MG63 (cell line): Measurements from ENCODE around the gene SLC39A11. TPM values are rescaled to one million over a fixed set of nuclear protein-coding genes. Genes with fewer than 3 reads are reported as not detected.
A peak's percentile ranks its signal among the peaks of the same experiment; 100 is the strongest.

Experiments used
- DNase-seq: peaks from one replicate; pipeline ENCODE4 v3.0.0-alpha.2; 2020
- H3K27me3 ChIP-seq: fragments of 250-450 bp; sonication (Bioruptor Pico); 2 replicates; pipeline ENCODE4 v1.5.1; 2020; ENCODE audit warnings: mild to moderate bottlenecking, moderate library complexity
- H3K36me3 ChIP-seq: fragments of 250-450 bp; sonication (Bioruptor Pico); 2 replicates; pipeline ENCODE4 v1.5.1; 2020; ENCODE audit warnings: mild to moderate bottlenecking, moderate library complexity
- H3K4me3 ChIP-seq: fragments of 250-450 bp; sonication (Bioruptor Pico); 2 replicates; pipeline ENCODE4 v1.5.1; 2020; ENCODE audit warnings: mild to moderate bottlenecking, moderate library complexity
- H3K9me3 ChIP-seq: fragments of 250-450 bp; sonication (Bioruptor Pico); 2 replicates; pipeline ENCODE4 v1.5.1; 2020; ENCODE audit warnings: mild to moderate bottlenecking, moderate library complexity
- total RNA-seq: library from RNA; depleted of rRNA; stranded (reverse); fragments of >200 nt; shearing (Covaris generic); gene quantifications from 2 replicates; pipeline ENCODE4 v1.2.3, GENCODE V29; 2014; ENCODE audit warnings: low replicate concordance

Gene SLC39A11
- total RNA-seq, 1 experiment from 2014 or later = 13.7 TPM

- Histone ChIP-seq H3K36me3 (no peaks in the 10 kb centered on the region; the same call in 1 of the 2 replicates), H3K27me3 (no peaks in the 10 kb centered on the region), H3K9me3 (peaks cover 7% of the 10 kb centered on the region; the same call in 1 of the 2 replicates), H3K4me3 (no peak overlapping the region)
- no peak for DNase-seq
Observed at GRCh38 chr17:73042225-73042624, 50.3 kb downstream of the SLC39A11 start.

GRCh38 chr17:73039282-73039681, 53.2 kb downstream of the SLC39A11 start:
- Histone ChIP-seq H3K9me3 (peaks cover 7% of the 10 kb centered on the region; the same call in 1 of the 2 replicates), H3K27me3 (no peaks in the 10 kb centered on the region), H3K4me3 (no peak overlapping the region), H3K36me3 (no peaks in the 10 kb centered on the region; the same call in 1 of the 2 replicates)
- DNase-seq = no peak

GRCh38 chr17:73031472-73031871, 61.0 kb downstream of the SLC39A11 start:
- H3K9me3 ChIP-seq = no peaks in the 10 kb centered on the region
- no peak overlapping the region for H3K4me3 ChIP-seq
- DNase-seq = no peak
- H3K36me3 ChIP-seq = no peaks in the 10 kb centered on the region; the same call in 1 of the 2 replicates
- H3K27me3 ChIP-seq = no peaks in the 10 kb centered on the region

GRCh38 chr17:73030995-73031394, 61.5 kb downstream of the SLC39A11 start:
- DNase-seq = no peak
- H3K9me3 ChIP-seq = no peaks in the 10 kb centered on the region
- H3K4me3 ChIP-seq = no peak overlapping the region
- no peaks in the 10 kb centered on the region for H3K27me3 ChIP-seq
- H3K36me3 ChIP-seq = no peaks in the 10 kb centered on the region; the same call in 1 of the 2 replicates

GRCh38 chr17:73030501-73030921, 62.0 kb downstream of the SLC39A11 start:
- Histone ChIP-seq H3K27me3 (no peaks in the 10 kb centered on the region), H3K4me3 (no peak overlapping the region), H3K36me3 (no peaks in the 10 kb centered on the region; the same call in 1 of the 2 replicates), H3K9me3 (no peaks in the 10 kb centered on the region)
- DNase-seq = peak; percentile 84

- no peak for DNase-seq
- Histone ChIP-seq H3K36me3 (no peaks in the 10 kb centered on the region; the same call in 1 of the 2 replicates), H3K27me3 (no peaks in the 10 kb centered on the region), H3K9me3 (no peaks in the 10 kb centered on the region), H3K4me3 (no peak overlapping the region)
Observed at GRCh38 chr17:73029991-73030390, 62.5 kb downstream of the SLC39A11 start.

GRCh38 chr17:73029021-73029420, 63.5 kb downstream of the SLC39A11 start:
- H3K4me3 ChIP-seq = no peak overlapping the region
- no peaks in the 10 kb centered on the region for H3K27me3 ChIP-seq
- H3K9me3 ChIP-seq = peaks cover 4% of the 10 kb centered on the region; the same call in 1 of the 2 replicates
- no peak for DNase-seq
- H3K36me3 ChIP-seq = no peaks in the 10 kb centered on the region; the same call in 1 of the 2 replicates

GRCh38 chr17:73028299-73028755, 64.2 kb downstream of the SLC39A11 start:
- H3K9me3 ChIP-seq = peaks cover 6% of the 10 kb centered on the region; the same call in 1 of the 2 replicates
- peaks cover 3% of the 10 kb centered on the region for H3K36me3 ChIP-seq
- no peak overlapping the region for H3K4me3 ChIP-seq
- H3K27me3 ChIP-seq = no peaks in the 10 kb centered on the region
- peak; percentile 36 for DNase-seq

GRCh38 chr17:73027130-73027741, 65.3 kb downstream of the SLC39A11 start:
- no peaks in the 10 kb centered on the region for H3K27me3 ChIP-seq
- no peak for DNase-seq

GRCh38 chr17:73025041-73025560, 67.4 kb downstream of the SLC39A11 start:
- DNase-seq = no peak
- H3K4me3 ChIP-seq = no peak overlapping the region
- no peaks in the 10 kb centered on the region for H3K27me3 ChIP-seq
- H3K9me3 ChIP-seq = peaks cover 7% of the 10 kb centered on the region
- peaks cover 3% of the 10 kb centered on the region; the same call in 1 of the 2 replicates for H3K36me3 ChIP-seq

More at GRCh38 chr17:73027130-73027741, 65.3 kb downstream of the SLC39A11 start:
- Histone ChIP-seq H3K9me3 (peaks cover 6% of the 10 kb centered on the region; the same call in 1 of the 2 replicates), H3K4me3 (no peak overlapping the region), H3K36me3 (peaks cover 3% of the 10 kb centered on the region)

- H3K36me3 ChIP-seq = peaks cover 3% of the 10 kb centered on the region; the same call in 1 of the 2 replicates
- peaks cover 15% of the 10 kb centered on the region for H3K9me3 ChIP-seq
- H3K27me3 ChIP-seq = no peaks in the 10 kb centered on the region
- no peak overlapping the region for H3K4me3 ChIP-seq
- DNase-seq = no peak
Observed at GRCh38 chr17:73023759-73024158, 68.7 kb downstream of the SLC39A11 start.

GRCh38 chr17:73022694-73023093, 69.8 kb downstream of the SLC39A11 start:
- Histone ChIP-seq H3K4me3 (no peak overlapping the region), H3K9me3 (peaks cover 24% of the 10 kb centered on the region), H3K27me3 (no peaks in the 10 kb centered on the region), H3K36me3 (peaks cover 3% of the 10 kb centered on the region)
- no peak for DNase-seq

GRCh38 chr17:73021771-73022170, 70.7 kb downstream of the SLC39A11 start:
- peaks cover 3% of the 10 kb centered on the region for H3K36me3 ChIP-seq
- peaks cover 25% of the 10 kb centered on the region for H3K9me3 ChIP-seq
- H3K27me3 ChIP-seq = no peaks in the 10 kb centered on the region
- no peak for DNase-seq
- H3K4me3 ChIP-seq = no peak overlapping the region

GRCh38 chr17:73020110-73020509, 72.4 kb downstream of the SLC39A11 start:
- Histone ChIP-seq H3K36me3 (peaks cover 3% of the 10 kb centered on the region), H3K4me3 (no peak overlapping the region), H3K9me3 (peaks cover 25% of the 10 kb centered on the region), H3K27me3 (no peaks in the 10 kb centered on the region)
- DNase-seq = no peak

GRCh38 chr17:73018599-73018998, 73.9 kb downstream of the SLC39A11 start:
- no peak overlapping the region for H3K4me3 ChIP-seq
- H3K9me3 ChIP-seq = peaks cover 20% of the 10 kb centered on the region
- peaks cover 2% of the 10 kb centered on the region for H3K36me3 ChIP-seq
- H3K27me3 ChIP-seq = no peaks in the 10 kb centered on the region
- no peak for DNase-seq

GRCh38 chr17:73017658-73018057, 74.8 kb downstream of the SLC39A11 start:
- no peak for DNase-seq
- H3K27me3 ChIP-seq = no peaks in the 10 kb centered on the region
- H3K9me3 ChIP-seq = peaks cover 20% of the 10 kb centered on the region
- H3K4me3 ChIP-seq = no peak overlapping the region
- H3K36me3 ChIP-seq = no peaks in the 10 kb centered on the region; the same call in 1 of the 2 replicates

- peaks cover 20% of the 10 kb centered on the region for H3K9me3 ChIP-seq
- no peaks in the 10 kb centered on the region for H3K27me3 ChIP-seq
- no peaks in the 10 kb centered on the region; the same call in 1 of the 2 replicates for H3K36me3 ChIP-seq
- H3K4me3 ChIP-seq = no peak overlapping the region
- DNase-seq = no peak
Observed at GRCh38 chr17:73015722-73016276, 76.7 kb downstream of the SLC39A11 start.
